ENCODE measurements around the gene TGFBR3. TPM values are rescaled to one million over a fixed set of nuclear protein-coding genes. Genes with fewer than 3 reads are reported as not detected.
"Not testable (repeated sequence)": the region's sequence is repeated elsewhere in the genome, so short reads cannot be mapped to it uniquely, and the experiment has no call there.

The TGFBR3 gene
- polyA plus RNA-seq, 1 donor (not counting 4 experiments of a cell fraction or from before 2014, with no cell fraction given): 1.2 TPM

- DNase-seq (ENCODE audit: low read depth, low spot score) (no peak), FAIRE-seq (no peak)
- TF ChIP-seq CTCF (optimal IDR thresholded peaks at IDR 0.05 in 1 of 3, IDR thresholded peaks at IDR 0.05 in 1 of 3, conservative IDR thresholded peaks at IDR 0.05 in 1 of 3; ENCODE audit: extremely low read depth in 1 of 3, insufficient read depth in 2 of 3, low read length in 3 of 3): no peak
- TF ChIP-seq EZH2 (IDR thresholded peaks at IDR 0.05; ENCODE audit: low read length): no peak
- Histone ChIP-seq H2AFZ (ENCODE audit: control insufficient read depth, low read length) (no peak overlapping the region), H3K9ac (ENCODE audit: control insufficient read depth, extremely low read depth, insufficient read depth, low read length) (no peak overlapping the region), H3K79me2 (ENCODE audit: control insufficient read depth, insufficient read depth, low read length) (no peaks in the 10 kb centered on the region), H3K9me3 (ENCODE audit: control insufficient read depth, low read depth, low read length) (no peaks in the 10 kb centered on the region), H3K36me3 (ENCODE audit: control insufficient read depth in 2 of 2, extremely low read depth in 1 of 2, insufficient read depth in 2 of 2, low read length in 2 of 2) (no peaks in the 10 kb centered on the region), H4K20me1 (ENCODE audit: control insufficient read depth, extremely low read depth, insufficient read depth, low read length) (no peaks in the 10 kb centered on the region), H3K4me2 (ENCODE audit: control insufficient read depth, extremely low read depth, insufficient read depth, low read depth, low read length) (no peak overlapping the region), H3K27me3 (ENCODE audit: control insufficient read depth, extremely low read depth, insufficient read depth, low read length) (no peaks in the 10 kb centered on the region), H3K9me1 (ENCODE audit: control insufficient read depth, extremely low read depth, insufficient read depth, low read length) (no peaks in the 10 kb centered on the region), H3K4me1 (ENCODE audit: control insufficient read depth, extremely low read depth, insufficient read depth, low read length) (peaks cover 4% of the 10 kb centered on the region), H3K4me3 (ENCODE audit: control insufficient read depth in 2 of 3, extremely low read depth in 1 of 3, insufficient read depth in 2 of 3, low read depth in 1 of 3, low read length in 3 of 3) (no peak overlapping the region), H3K27ac (ENCODE audit: control insufficient read depth, insufficient read depth, low read length) (no peak overlapping the region)
- dilution Hi-C loops (cut with MboI; ENCODE audit: extremely low pct_ligation_motif_present, low sequenced_read_pairs): no loop called here
Observed at GRCh38 chr1:91853397-91853796, 32.6 kb downstream of the TGFBR3 start.

- not testable (repeated sequence) for H3K4me2 ChIP-seq (ENCODE audit: control insufficient read depth, extremely low read depth, insufficient read depth, low read depth, low read length); H3K9me1 ChIP-seq (ENCODE audit: control insufficient read depth, extremely low read depth, insufficient read depth, low read length)
Observed at GRCh38 chr1:91852011-91852410, 33.9 kb downstream of the TGFBR3 start.

More at GRCh38 chr1:91852011-91852410, 33.9 kb downstream of the TGFBR3 start:
- H3K79me2 ChIP-seq (ENCODE audit: control insufficient read depth, insufficient read depth, low read length); DNase-seq (ENCODE audit: low read depth, low spot score); H3K36me3 ChIP-seq (ENCODE audit: control insufficient read depth in 2 of 2, extremely low read depth in 1 of 2, insufficient read depth in 2 of 2, low read length in 2 of 2); H3K27ac ChIP-seq (ENCODE audit: control insufficient read depth, insufficient read depth, low read length); H3K4me1 ChIP-seq (ENCODE audit: control insufficient read depth, extremely low read depth, insufficient read depth, low read length); H3K27me3 ChIP-seq (ENCODE audit: control insufficient read depth, extremely low read depth, insufficient read depth, low read length); H3K9me3 ChIP-seq (ENCODE audit: control insufficient read depth, low read depth, low read length); H3K9ac ChIP-seq (ENCODE audit: control insufficient read depth, extremely low read depth, insufficient read depth, low read length); H4K20me1 ChIP-seq (ENCODE audit: control insufficient read depth, extremely low read depth, insufficient read depth, low read length); dilution Hi-C loops (cut with MboI; ENCODE audit: extremely low pct_ligation_motif_present, low sequenced_read_pairs); H3K4me3 ChIP-seq (ENCODE audit: control insufficient read depth in 2 of 3, extremely low read depth in 1 of 3, insufficient read depth in 2 of 3, low read depth in 1 of 3, low read length in 3 of 3); FAIRE-seq; H2AFZ ChIP-seq (ENCODE audit: control insufficient read depth, low read length): not testable (repeated sequence)

Data from keratinocyte (primary cell).